Measurements from ENCODE around the gene NAV3. TPM values are rescaled to one million over a fixed set of nuclear protein-coding genes. Genes with fewer than 3 reads are reported as not detected.

The NAV3 gene
- total RNA-seq, 1 experiment from 2014 or later = 2.5 TPM

DNA sequence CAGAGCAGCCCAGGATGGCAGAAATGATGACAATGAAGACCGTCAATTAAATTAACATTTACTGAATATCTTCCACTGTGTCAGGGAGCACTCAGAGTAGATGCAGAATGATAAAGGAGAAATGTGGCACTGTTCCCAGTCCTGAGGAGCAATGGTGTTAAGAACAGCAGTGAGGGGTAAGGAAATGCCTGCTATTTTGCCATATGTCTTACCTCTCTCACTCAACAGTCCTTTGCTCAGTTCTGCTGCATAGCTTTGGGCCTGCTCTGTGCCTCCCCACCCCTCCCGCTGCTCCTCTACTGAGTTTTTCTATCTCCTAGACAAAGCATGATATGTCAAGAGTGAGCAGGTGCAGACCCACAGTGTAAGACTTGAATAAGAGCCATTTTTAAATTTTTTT lies 318.8 kb downstream of the NAV3 start:
- ATAC-seq (no peak), DNase-seq (ENCODE audit: low read depth, low spot score) (no peak)
- Histone ChIP-seq H3K9me3 (ENCODE audit: control insufficient read depth, insufficient read depth, low read depth, low read length) (no peaks in the 10 kb centered on the region), H3K27me3 (ENCODE audit: control insufficient read depth, insufficient read depth, low read length) (no peaks in the 10 kb centered on the region), H3K4me1 (ENCODE audit: control insufficient read depth, insufficient read depth, low read length) (no peaks in the 10 kb centered on the region), H3K27ac (ENCODE audit: low read length) (no peak overlapping the region), H3K4me3 (ENCODE audit: low read depth in 2 of 2, low read length in 2 of 2) (no peak overlapping the region), H3K36me3 (ENCODE audit: control insufficient read depth, insufficient read depth, low read length) (no peaks in the 10 kb centered on the region)
- POLR2A ChIA-PET = no interaction called here
- TF ChIP-seq TCF7L2 (IDR thresholded peaks at IDR 0.05; ENCODE audit: low read depth, low read length) (no peak), POLR2AphosphoS5 (IDR thresholded peaks at IDR 0.05; ENCODE audit: low read depth, low read length) (no peak), SIN3A (IDR thresholded peaks at IDR 0.05; ENCODE audit: borderline replicate concordance, insufficient read depth, low read depth, low read length) (no peak)
- TF ChIP-seq, protein P1, sequence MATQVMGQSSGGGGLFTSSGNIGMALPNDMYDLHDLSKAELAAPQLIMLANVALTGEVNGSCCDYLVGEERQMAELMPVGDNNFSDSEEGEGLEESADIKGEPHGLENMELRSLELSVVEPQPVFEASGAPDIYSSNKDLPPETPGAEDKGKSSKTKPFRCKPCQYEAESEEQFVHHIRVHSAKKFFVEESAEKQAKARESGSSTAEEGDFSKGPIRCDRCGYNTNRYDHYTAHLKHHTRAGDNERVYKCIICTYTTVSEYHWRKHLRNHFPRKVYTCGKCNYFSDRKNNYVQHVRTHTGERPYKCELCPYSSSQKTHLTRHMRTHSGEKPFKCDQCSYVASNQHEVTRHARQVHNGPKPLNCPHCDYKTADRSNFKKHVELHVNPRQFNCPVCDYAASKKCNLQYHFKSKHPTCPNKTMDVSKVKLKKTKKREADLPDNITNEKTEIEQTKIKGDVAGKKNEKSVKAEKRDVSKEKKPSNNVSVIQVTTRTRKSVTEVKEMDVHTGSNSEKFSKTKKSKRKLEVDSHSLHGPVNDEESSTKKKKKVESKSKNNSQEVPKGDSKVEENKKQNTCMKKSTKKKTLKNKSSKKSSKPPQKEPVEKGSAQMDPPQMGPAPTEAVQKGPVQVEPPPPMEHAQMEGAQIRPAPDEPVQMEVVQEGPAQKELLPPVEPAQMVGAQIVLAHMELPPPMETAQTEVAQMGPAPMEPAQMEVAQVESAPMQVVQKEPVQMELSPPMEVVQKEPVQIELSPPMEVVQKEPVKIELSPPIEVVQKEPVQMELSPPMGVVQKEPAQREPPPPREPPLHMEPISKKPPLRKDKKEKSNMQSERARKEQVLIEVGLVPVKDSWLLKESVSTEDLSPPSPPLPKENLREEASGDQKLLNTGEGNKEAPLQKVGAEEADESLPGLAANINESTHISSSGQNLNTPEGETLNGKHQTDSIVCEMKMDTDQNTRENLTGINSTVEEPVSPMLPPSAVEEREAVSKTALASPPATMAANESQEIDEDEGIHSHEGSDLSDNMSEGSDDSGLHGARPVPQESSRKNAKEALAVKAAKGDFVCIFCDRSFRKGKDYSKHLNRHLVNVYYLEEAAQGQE (IDR thresholded peaks at IDR 0.05; ENCODE audit: insufficient read depth in 1 of 2, low read depth in 2 of 2, low read length in 1 of 2) = no peak
- TF ChIP-seq, protein P2, sequence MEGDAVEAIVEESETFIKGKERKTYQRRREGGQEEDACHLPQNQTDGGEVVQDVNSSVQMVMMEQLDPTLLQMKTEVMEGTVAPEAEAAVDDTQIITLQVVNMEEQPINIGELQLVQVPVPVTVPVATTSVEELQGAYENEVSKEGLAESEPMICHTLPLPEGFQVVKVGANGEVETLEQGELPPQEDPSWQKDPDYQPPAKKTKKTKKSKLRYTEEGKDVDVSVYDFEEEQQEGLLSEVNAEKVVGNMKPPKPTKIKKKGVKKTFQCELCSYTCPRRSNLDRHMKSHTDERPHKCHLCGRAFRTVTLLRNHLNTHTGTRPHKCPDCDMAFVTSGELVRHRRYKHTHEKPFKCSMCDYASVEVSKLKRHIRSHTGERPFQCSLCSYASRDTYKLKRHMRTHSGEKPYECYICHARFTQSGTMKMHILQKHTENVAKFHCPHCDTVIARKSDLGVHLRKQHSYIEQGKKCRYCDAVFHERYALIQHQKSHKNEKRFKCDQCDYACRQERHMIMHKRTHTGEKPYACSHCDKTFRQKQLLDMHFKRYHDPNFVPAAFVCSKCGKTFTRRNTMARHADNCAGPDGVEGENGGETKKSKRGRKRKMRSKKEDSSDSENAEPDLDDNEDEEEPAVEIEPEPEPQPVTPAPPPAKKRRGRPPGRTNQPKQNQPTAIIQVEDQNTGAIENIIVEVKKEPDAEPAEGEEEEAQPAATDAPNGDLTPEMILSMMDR (IDR thresholded peaks at IDR 0.05) = no peak
- no TSS peak for BruUV-seq (replicated peaks)
- in situ Hi-C loops (cut with HindIII; ENCODE audit: low pct_unique_long_range_greater_than_20kb, low sequenced_read_pairs) = no loop called here
- intact Hi-C loops (cut with micrococcal nuclease; ENCODE audit: unreplicated experiment) = no loop called here
- CTCF ChIA-PET = interaction anchor here (0.7 kb wide), 1 partner anchor 92 kb away, joined by 3 read pairs; no protein-coding TSS in a partner anchor

DNA sequence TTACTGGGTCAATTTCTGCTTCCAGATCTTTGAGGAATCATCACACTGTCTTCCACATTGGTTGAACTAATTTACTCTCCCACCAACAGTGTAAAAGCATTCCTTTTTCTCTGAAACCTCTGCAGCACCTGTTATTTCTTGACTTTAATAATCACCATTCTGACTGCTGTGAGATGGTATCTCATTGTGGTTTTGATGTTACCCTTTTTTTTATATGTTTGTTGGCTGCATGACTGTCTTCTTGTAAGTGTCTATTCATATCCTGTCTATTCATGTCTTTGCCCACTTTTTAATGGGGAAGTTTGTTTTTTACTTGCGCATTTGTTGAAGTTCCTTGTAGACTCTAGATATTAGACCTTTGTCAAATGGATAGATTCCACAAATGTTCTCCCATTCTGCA lies 324.9 kb downstream of the NAV3 start:
- Histone ChIP-seq H3K27ac (ENCODE audit: low read length) (no peak overlapping the region), H3K9me3 (ENCODE audit: control insufficient read depth, insufficient read depth, low read depth, low read length) (no peaks in the 10 kb centered on the region), H3K36me3 (ENCODE audit: control insufficient read depth, insufficient read depth, low read length) (no peaks in the 10 kb centered on the region), H3K4me3 (ENCODE audit: low read depth in 2 of 2, low read length in 2 of 2) (no peak overlapping the region), H3K4me1 (ENCODE audit: control insufficient read depth, insufficient read depth, low read length) (no peaks in the 10 kb centered on the region), H3K27me3 (ENCODE audit: control insufficient read depth, insufficient read depth, low read length) (no peaks in the 10 kb centered on the region)
- POLR2A ChIA-PET = no interaction called here
- TF ChIP-seq, protein P2 (IDR thresholded peaks at IDR 0.05) = no peak
- TF ChIP-seq TCF7L2 (IDR thresholded peaks at IDR 0.05; ENCODE audit: low read depth, low read length) = no peak
- TF ChIP-seq POLR2AphosphoS5 (IDR thresholded peaks at IDR 0.05; ENCODE audit: low read depth, low read length) = no peak
- TF ChIP-seq SIN3A (IDR thresholded peaks at IDR 0.05; ENCODE audit: borderline replicate concordance, insufficient read depth, low read depth, low read length) = no peak
- TF ChIP-seq, protein P1 (IDR thresholded peaks at IDR 0.05; ENCODE audit: insufficient read depth in 1 of 2, low read depth in 2 of 2, low read length in 1 of 2) = no peak
- in situ Hi-C loops (cut with HindIII; ENCODE audit: low pct_unique_long_range_greater_than_20kb, low sequenced_read_pairs) (no loop called here), intact Hi-C loops (cut with micrococcal nuclease; ENCODE audit: unreplicated experiment) (no loop called here)
- no TSS peak for BruUV-seq (replicated peaks)
- DNase-seq (ENCODE audit: low read depth, low spot score) (no peak), ATAC-seq (no peak)
- CTCF ChIA-PET = no interaction called here
